ENCODE results near the gene MED9. TPM values are rescaled to one million over a fixed set of nuclear protein-coding genes. Genes with fewer than 3 reads are reported as not detected.

The MED9 gene
- total RNA-seq, 2 experiments from 2014 or later, result 15.1 to 17.5 TPM

GRCh38 chr17:17523001-17523730, 46.4 kb downstream of the MED9 start:
- Mint-ChIP-seq H3K9me3 (ENCODE audit: low read depth) (no peaks in the 10 kb centered on the region), H3K27me3 (no peaks in the 10 kb centered on the region), H3K27ac (no peak overlapping the region), H3K4me3 (no peak overlapping the region), H3K4me1 (no peaks in the 10 kb centered on the region), H3K36me3 (no peaks in the 10 kb centered on the region)
- ATAC-seq (no peak), DNase-seq (no peak)
- CTCF ChIA-PET, result interaction anchor here (1.7 to 3.0 kb wide), 2 partner anchors 12 to 27 kb away, joined by 5 to 9 read pairs; partner anchors contain the start of gene RASD1

GRCh38 chr17:17523731-17524490, 47.1 kb downstream of the MED9 start:
- no peaks in the 10 kb centered on the region for H3K36me3 Mint-ChIP-seq
- ATAC-seq, result no peak
- CTCF ChIA-PET, result interaction anchor here (1.7 to 3.0 kb wide), 2 partner anchors 13 to 27 kb away, joined by 5 to 9 read pairs; partner anchors contain the start of gene RASD1

GRCh38 chr17:17525311-17525710, 48.5 kb downstream of the MED9 start:
- CTCF ChIA-PET, result interaction anchor here (3.0 kb wide), 1 partner anchor 14 kb away, joined by 9 read pairs; no protein-coding TSS in a partner anchor
- DNase-seq, result no peak
- Mint-ChIP-seq H3K9me3 (ENCODE audit: low read depth) (no peaks in the 10 kb centered on the region), H3K36me3 (no peaks in the 10 kb centered on the region), H3K27me3 (no peaks in the 10 kb centered on the region), H3K27ac (no peak overlapping the region), H3K4me1 (no peaks in the 10 kb centered on the region), H3K4me3 (no peak overlapping the region)
- ATAC-seq, result no peak

More at GRCh38 chr17:17523731-17524490, 47.1 kb downstream of the MED9 start:
- no peak for DNase-seq
- no peaks in the 10 kb centered on the region for H3K9me3 Mint-ChIP-seq (ENCODE audit: low read depth)
- H3K27me3 Mint-ChIP-seq, result no peaks in the 10 kb centered on the region
- H3K27ac Mint-ChIP-seq, result no peak overlapping the region
- no peak overlapping the region for H3K4me3 Mint-ChIP-seq
- no peaks in the 10 kb centered on the region for H3K4me1 Mint-ChIP-seq

- DNase-seq, result no peak
- H3K27me3 Mint-ChIP-seq, result no peaks in the 10 kb centered on the region
- no peak overlapping the region for H3K27ac Mint-ChIP-seq
- CTCF ChIA-PET, result no interaction called here
- no peak overlapping the region for H3K4me3 Mint-ChIP-seq
- H3K4me1 Mint-ChIP-seq, result no peaks in the 10 kb centered on the region
- H3K9me3 Mint-ChIP-seq (ENCODE audit: low read depth), result no peaks in the 10 kb centered on the region
- ATAC-seq, result no peak
- no peaks in the 10 kb centered on the region for H3K36me3 Mint-ChIP-seq
These were observed 49.2 kb downstream of the MED9 start for GRCh38 chr17:17525956-17526355.

- DNase-seq (no peak), ATAC-seq (no peak)
- Mint-ChIP-seq H3K36me3 (no peaks in the 10 kb centered on the region), H3K4me3 (no peak overlapping the region), H3K4me1 (no peaks in the 10 kb centered on the region), H3K27ac (no peak overlapping the region), H3K27me3 (no peaks in the 10 kb centered on the region), H3K9me3 (ENCODE audit: low read depth) (no peaks in the 10 kb centered on the region)
- CTCF ChIA-PET, result no interaction called here
These were observed 49.6 kb downstream of the MED9 start for GRCh38 chr17:17526369-17526768.

GRCh38 chr17:17527534-17527933, 50.7 kb downstream of the MED9 start:
- ATAC-seq, result no peak
- CTCF ChIA-PET, result no interaction called here
- no peak for DNase-seq
- Mint-ChIP-seq H3K27ac (no peak overlapping the region), H3K36me3 (no peaks in the 10 kb centered on the region), H3K4me1 (no peaks in the 10 kb centered on the region), H3K9me3 (ENCODE audit: low read depth) (no peaks in the 10 kb centered on the region), H3K27me3 (no peaks in the 10 kb centered on the region), H3K4me3 (no peak overlapping the region)

- no peak overlapping the region for H3K27ac Mint-ChIP-seq
- DNase-seq, result no peak
- CTCF ChIA-PET, result no interaction called here
- no peaks in the 10 kb centered on the region for H3K9me3 Mint-ChIP-seq (ENCODE audit: low read depth)
- H3K4me1 Mint-ChIP-seq, result no peaks in the 10 kb centered on the region
- H3K36me3 Mint-ChIP-seq, result no peaks in the 10 kb centered on the region
- H3K27me3 Mint-ChIP-seq, result no peaks in the 10 kb centered on the region
- no peak overlapping the region for H3K4me3 Mint-ChIP-seq
- no peak for ATAC-seq
These were observed 51.2 kb downstream of the MED9 start for GRCh38 chr17:17527956-17528500.

- ATAC-seq (no peak), DNase-seq (no peak)
- H3K4me3 Mint-ChIP-seq, result no peak overlapping the region
- no peaks in the 10 kb centered on the region for H3K36me3 Mint-ChIP-seq
- H3K4me1 Mint-ChIP-seq, result no peaks in the 10 kb centered on the region
- H3K27ac Mint-ChIP-seq, result no peak overlapping the region
- CTCF ChIA-PET, result interaction anchor here (0.7 to 2.2 kb wide), 2 partner anchors 32 to 39 kb away, joined by 3 to 4 read pairs; no protein-coding TSS in a partner anchor
- no peaks in the 10 kb centered on the region for H3K27me3 Mint-ChIP-seq
- no peaks in the 10 kb centered on the region for H3K9me3 Mint-ChIP-seq (ENCODE audit: low read depth)
These were observed 52.2 kb downstream of the MED9 start for GRCh38 chr17:17528696-17529652.

GRCh38 chr17:17531156-17531555, 54.4 kb downstream of the MED9 start:
- no peak for ATAC-seq
- Mint-ChIP-seq H3K9me3 (ENCODE audit: low read depth) (no peaks in the 10 kb centered on the region), H3K4me1 (no peaks in the 10 kb centered on the region), H3K36me3 (no peaks in the 10 kb centered on the region), H3K27me3 (no peaks in the 10 kb centered on the region), H3K27ac (no peak overlapping the region), H3K4me3 (no peak overlapping the region)
- DNase-seq, result no peak
- CTCF ChIA-PET, result interaction anchor here (2.2 kb wide), 1 partner anchor 34 kb away, joined by 4 read pairs; no protein-coding TSS in a partner anchor

- no peaks in the 10 kb centered on the region for H3K9me3 Mint-ChIP-seq (ENCODE audit: low read depth)
- no peak for DNase-seq
- no peak overlapping the region for H3K4me3 Mint-ChIP-seq
- CTCF ChIA-PET, result interaction anchor here (1.5 kb wide), 1 partner anchor 109 kb away, joined by 3 read pairs; no protein-coding TSS in a partner anchor
- no peak for ATAC-seq
- H3K27me3 Mint-ChIP-seq, result no peaks in the 10 kb centered on the region
- H3K27ac Mint-ChIP-seq, result no peak overlapping the region
- H3K36me3 Mint-ChIP-seq, result no peaks in the 10 kb centered on the region
- no peaks in the 10 kb centered on the region for H3K4me1 Mint-ChIP-seq
These were observed 56.2 kb downstream of the MED9 start for GRCh38 chr17:17532991-17533390.

- Mint-ChIP-seq H3K4me1 (no peaks in the 10 kb centered on the region), H3K4me3 (no peak overlapping the region), H3K27ac (no peak overlapping the region), H3K9me3 (ENCODE audit: low read depth) (no peaks in the 10 kb centered on the region), H3K36me3 (no peaks in the 10 kb centered on the region), H3K27me3 (no peaks in the 10 kb centered on the region)
- ATAC-seq, result no peak
- CTCF ChIA-PET, result no interaction called here
- no peak for DNase-seq
These were observed 57.2 kb downstream of the MED9 start for GRCh38 chr17:17533901-17534441.

- H3K4me3 Mint-ChIP-seq, result no peak overlapping the region
- no peaks in the 10 kb centered on the region for H3K27me3 Mint-ChIP-seq
- H3K36me3 Mint-ChIP-seq, result no peaks in the 10 kb centered on the region
- CTCF ChIA-PET, result no interaction called here
- H3K27ac Mint-ChIP-seq, result no peak overlapping the region
- no peaks in the 10 kb centered on the region for H3K9me3 Mint-ChIP-seq (ENCODE audit: low read depth)
- DNase-seq (no peak), ATAC-seq (no peak)
- H3K4me1 Mint-ChIP-seq, result no peaks in the 10 kb centered on the region
These were observed 59.2 kb downstream of the MED9 start for GRCh38 chr17:17535957-17536356.

GRCh38 chr17:17536702-17537101, 59.9 kb downstream of the MED9 start:
- Mint-ChIP-seq H3K36me3 (no peaks in the 10 kb centered on the region), H3K4me3 (no peak overlapping the region)
- CTCF ChIA-PET, result no interaction called here

More at GRCh38 chr17:17536702-17537101, 59.9 kb downstream of the MED9 start:
- Mint-ChIP-seq H3K9me3 (ENCODE audit: low read depth) (no peaks in the 10 kb centered on the region), H3K4me1 (no peaks in the 10 kb centered on the region), H3K27ac (no peak overlapping the region), H3K27me3 (no peaks in the 10 kb centered on the region)
- DNase-seq (no peak), ATAC-seq (no peak)

All from activated CD8-positive, alpha-beta memory T cell treated with anti-CD3 and anti-CD28 coated beads, Interleukin-2, amount 10 ng/mL, durations not matched to agents 7 days and 5 days (primary cell).